ENCODE results near the gene YEATS4.

Gene YEATS4

DNA sequence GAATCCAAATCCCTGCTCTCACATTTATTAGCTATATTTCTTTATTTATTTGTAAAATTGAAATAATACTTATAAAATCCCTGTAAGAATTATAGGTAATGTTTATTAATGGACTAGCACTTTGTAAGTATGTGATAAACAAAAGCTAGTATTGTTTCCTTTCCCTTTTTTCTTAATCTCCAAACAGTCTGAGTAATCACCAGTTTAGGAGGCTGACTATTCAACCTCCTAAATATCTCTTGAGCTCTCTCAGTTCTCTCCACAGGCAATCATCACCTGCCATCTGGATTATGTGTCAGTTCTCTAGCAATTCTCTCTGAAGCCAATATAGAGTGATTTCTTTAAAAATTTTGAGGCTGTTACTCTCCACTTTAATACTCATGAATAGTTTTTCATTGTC is 20.6 kb upstream of the YEATS4 start:
- no peaks in the 10 kb centered on the region for H3K36me3 Mint-ChIP-seq (ENCODE audit: low read depth)
- H3K27me3 Mint-ChIP-seq (ENCODE audit: low read depth), result peaks cover 6% of the 10 kb centered on the region
- no peaks in the 10 kb centered on the region for H3K4me1 Mint-ChIP-seq
- H3K4me3 Mint-ChIP-seq, result no peak overlapping the region
- no peak overlapping the region for H3K27ac Mint-ChIP-seq
- TF ChIP-seq CTCF (IDR thresholded peaks at IDR 0.05; ENCODE audit: unreplicated experiment in 3 of 3), result no peak
- no peaks in the 10 kb centered on the region for H3K9me3 Mint-ChIP-seq

DNA sequence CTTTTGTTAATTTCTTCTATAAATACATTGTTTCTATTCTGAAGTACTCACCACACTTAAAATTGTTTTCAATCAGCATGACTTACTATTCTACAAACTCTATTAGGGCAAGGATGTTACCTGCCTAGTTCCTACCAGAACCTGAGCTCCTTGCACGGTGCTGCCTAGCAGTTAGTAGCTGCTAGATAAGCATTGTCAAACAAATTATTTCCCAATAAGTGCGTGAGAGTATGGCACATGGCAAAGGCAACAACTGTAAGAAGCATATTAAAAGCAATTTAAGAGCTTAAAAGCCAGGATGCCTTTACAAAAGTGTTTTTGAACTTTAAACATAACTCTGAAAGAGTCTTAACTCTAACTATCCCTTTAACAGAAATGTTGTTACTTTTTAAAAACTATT is 19.5 kb upstream of the YEATS4 start:
- no peak overlapping the region for H3K4me3 Mint-ChIP-seq
- peaks cover 2% of the 10 kb centered on the region for H3K27me3 Mint-ChIP-seq (ENCODE audit: low read depth)
- no peak for TF ChIP-seq CTCF (IDR thresholded peaks at IDR 0.05; ENCODE audit: unreplicated experiment in 3 of 3)
- H3K9me3 Mint-ChIP-seq, result no peaks in the 10 kb centered on the region
- H3K27ac Mint-ChIP-seq, result no peak overlapping the region
- H3K4me1 Mint-ChIP-seq, result no peaks in the 10 kb centered on the region
- no peaks in the 10 kb centered on the region for H3K36me3 Mint-ChIP-seq (ENCODE audit: low read depth)

GRCh38 chr12:69341328-69341727 is 18.2 kb upstream of the YEATS4 start:
- Mint-ChIP-seq H3K27me3 (ENCODE audit: low read depth) (no peaks in the 10 kb centered on the region), H3K36me3 (ENCODE audit: low read depth) (no peaks in the 10 kb centered on the region), H3K27ac (no peak overlapping the region), H3K4me3 (no peak overlapping the region), H3K9me3 (no peaks in the 10 kb centered on the region), H3K4me1 (no peaks in the 10 kb centered on the region)
- no peak for TF ChIP-seq CTCF (IDR thresholded peaks at IDR 0.05; ENCODE audit: unreplicated experiment in 3 of 3)

GRCh38 chr12:69342421-69342820 is 17.1 kb upstream of the YEATS4 start:
- no peaks in the 10 kb centered on the region for H3K4me1 Mint-ChIP-seq
- no peaks in the 10 kb centered on the region for H3K27me3 Mint-ChIP-seq (ENCODE audit: low read depth)
- no peak for TF ChIP-seq CTCF (IDR thresholded peaks at IDR 0.05; ENCODE audit: unreplicated experiment in 3 of 3)
- H3K4me3 Mint-ChIP-seq, result no peak overlapping the region
- no peaks in the 10 kb centered on the region for H3K9me3 Mint-ChIP-seq
- no peaks in the 10 kb centered on the region for H3K36me3 Mint-ChIP-seq (ENCODE audit: low read depth)
- no peak overlapping the region for H3K27ac Mint-ChIP-seq

DNA sequence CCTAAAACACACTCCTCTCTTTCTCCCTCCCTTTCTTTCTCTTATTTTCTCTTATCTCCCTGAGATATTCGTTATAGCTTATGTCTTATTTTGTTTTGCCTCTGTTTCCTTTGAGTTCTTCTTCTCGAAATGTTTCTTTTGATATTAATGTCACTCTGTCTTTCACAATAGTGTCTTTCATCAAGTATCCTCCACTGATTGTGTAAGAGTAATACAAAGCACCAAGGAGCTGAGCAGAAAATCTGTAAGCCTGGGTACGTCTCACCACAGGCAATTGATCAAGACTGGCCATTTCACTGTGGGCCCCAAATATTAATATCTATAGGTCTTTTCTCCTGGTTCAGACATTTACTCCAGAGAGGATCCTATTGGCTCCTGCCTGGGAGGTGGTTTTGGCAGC is 16.2 kb upstream of the YEATS4 start:
- Mint-ChIP-seq H3K36me3 (ENCODE audit: low read depth) (no peaks in the 10 kb centered on the region), H3K4me3 (no peak overlapping the region), H3K9me3 (no peaks in the 10 kb centered on the region), H3K27me3 (ENCODE audit: low read depth) (no peaks in the 10 kb centered on the region), H3K27ac (no peak overlapping the region), H3K4me1 (no peaks in the 10 kb centered on the region)
- TF ChIP-seq CTCF (IDR thresholded peaks at IDR 0.05; ENCODE audit: unreplicated experiment in 3 of 3), result no peak

- Mint-ChIP-seq H3K9me3 (no peaks in the 10 kb centered on the region), H3K36me3 (ENCODE audit: low read depth) (no peaks in the 10 kb centered on the region), H3K4me3 (no peak overlapping the region), H3K4me1 (no peaks in the 10 kb centered on the region), H3K27me3 (ENCODE audit: low read depth) (no peaks in the 10 kb centered on the region), H3K27ac (no peak overlapping the region)
- TF ChIP-seq CTCF (IDR thresholded peaks at IDR 0.05; ENCODE audit: unreplicated experiment in 3 of 3), result no peak
Observed at GRCh38 chr12:69343885-69344612, 15.5 kb upstream of the YEATS4 start.
